GM19240 (cell line): ENCODE results near the gene LHX6.
A peak's percentile ranks its signal among the peaks of the same experiment; 100 is the strongest.

Experiments
- DNase-seq: peaks from one replicate; pipeline ENCODE4 v3.0.0; 2011; ENCODE audit warnings: low spot score; ENCODE audit not compliant: insufficient read length

The LHX6 gene

GRCh38 chr9:122192261-122192875 is 36.4 kb downstream of the LHX6 start:
- no peak for DNase-seq

- DNase-seq: no peak
Measured at GRCh38 chr9:122191584-122191983, 37.2 kb downstream of the LHX6 start.

- no peak for DNase-seq
Measured at GRCh38 chr9:122190597-122191381, 38.0 kb downstream of the LHX6 start.

DNA sequence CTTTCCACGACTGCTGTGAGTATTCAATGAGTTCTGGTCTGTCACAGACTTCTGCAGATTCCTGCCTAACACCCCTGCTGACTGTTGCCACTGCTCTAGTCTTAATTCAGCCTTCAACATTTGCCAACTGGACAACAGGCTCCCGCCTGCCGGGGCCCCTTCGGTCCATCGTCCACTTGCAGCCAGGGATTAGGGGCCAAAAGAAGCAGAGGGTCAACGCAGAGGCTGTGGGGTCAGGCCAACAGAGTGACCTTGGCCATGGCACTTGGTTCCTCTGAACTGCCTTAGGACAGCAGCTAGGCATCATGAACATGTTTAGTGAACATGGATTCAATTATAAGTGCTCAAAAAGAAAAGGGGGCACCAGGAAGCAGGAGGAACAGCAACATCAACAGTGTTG is 40.4 kb downstream of the LHX6 start:
- no peak for DNase-seq

DNA sequence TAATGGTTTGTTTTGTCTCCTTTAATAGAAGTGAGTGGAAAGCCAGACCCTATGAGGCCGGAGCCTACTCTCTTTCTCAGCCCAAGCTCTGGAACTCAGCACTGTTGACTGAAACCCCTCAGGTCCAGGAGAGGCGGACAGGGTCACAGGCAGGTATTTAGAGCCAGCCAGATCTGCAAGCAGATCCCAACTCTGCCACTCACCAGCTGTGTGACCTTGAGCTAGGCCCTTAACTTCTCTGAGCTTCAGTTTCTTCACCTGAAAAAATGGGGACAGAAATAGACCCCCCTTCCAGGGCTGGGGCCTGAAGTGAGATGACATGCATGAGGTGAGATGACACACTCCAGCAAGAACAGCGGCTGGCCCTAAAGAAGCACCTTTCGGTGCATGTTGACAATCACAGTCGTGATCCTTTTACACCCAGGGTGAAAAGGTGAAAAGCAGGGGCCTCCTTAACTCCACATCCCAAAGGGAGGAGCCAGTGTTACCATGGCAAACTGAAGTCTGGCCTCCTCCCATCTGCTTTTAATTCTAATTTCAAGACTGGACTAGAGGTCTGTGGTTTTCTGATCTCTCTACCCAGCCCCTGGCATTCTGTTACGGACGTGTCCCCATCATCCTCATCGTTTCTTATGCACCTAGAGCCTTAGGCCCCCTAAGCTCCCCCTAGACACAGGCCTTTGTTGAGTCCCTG is 41.8 kb downstream of the LHX6 start:
- no peak for DNase-seq

DNA sequence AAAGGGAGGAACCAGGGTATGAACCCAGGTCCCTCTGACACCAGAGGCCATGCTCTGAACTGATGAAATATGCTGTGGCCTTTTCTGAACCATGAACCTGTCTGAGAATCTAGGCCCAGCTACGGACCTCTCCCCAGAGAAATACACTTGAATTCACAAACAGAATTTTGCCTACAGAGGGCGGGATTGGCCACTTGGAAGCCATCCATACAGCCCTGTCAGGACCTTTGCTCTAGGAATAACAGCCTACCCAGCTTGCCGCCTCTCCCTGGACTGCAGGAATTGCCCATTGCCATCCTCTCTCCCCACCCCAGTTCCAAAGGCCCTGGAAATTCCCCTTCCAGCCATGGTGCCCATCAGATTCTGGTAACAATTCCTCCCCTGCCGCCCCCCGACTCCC is 42.5 kb downstream of the LHX6 start:
- DNase-seq: no peak

DNA sequence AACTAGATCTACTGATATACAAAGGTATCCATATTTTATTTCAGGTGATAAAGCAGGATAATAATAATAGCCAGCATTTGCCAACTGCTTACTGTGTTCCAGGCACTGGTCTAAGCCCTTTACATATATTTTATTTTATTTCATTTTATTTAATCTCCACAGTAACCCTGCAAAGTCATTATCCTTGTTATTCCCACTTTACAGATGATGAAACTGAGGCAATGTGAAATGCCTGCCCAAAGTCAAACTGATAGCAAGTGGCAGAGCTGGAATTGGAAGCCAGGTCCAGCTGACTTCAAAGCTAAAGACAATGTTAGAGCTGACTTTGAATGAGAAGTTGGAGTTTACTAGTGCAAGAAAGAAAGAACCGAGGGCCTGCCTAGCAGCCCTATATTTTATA is 44.2 kb downstream of the LHX6 start:
- no peak for DNase-seq

- DNase-seq: no peak
Measured at GRCh38 chr9:122183501-122183900, 45.3 kb downstream of the LHX6 start.

DNA sequence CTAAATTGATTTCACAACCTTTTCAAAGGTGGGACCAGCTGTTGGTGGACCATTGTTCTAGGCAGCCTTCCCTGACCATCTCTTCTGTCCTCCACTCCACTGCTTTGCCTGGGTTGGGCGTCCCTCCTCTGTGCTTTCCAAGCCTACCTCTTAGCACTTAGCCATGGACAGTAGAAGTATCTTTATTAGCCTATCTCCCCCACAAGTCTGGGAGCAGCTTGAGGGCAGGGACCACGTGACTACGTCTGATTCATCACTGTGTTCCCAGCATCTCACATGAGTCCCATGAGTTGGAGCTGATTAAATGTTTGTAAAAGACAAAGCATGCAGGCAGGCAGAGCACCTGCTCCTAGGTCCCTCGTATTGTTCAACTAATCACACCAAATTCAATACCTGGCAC is 48.1 kb downstream of the LHX6 start:
- DNase-seq: no peak

DNA sequence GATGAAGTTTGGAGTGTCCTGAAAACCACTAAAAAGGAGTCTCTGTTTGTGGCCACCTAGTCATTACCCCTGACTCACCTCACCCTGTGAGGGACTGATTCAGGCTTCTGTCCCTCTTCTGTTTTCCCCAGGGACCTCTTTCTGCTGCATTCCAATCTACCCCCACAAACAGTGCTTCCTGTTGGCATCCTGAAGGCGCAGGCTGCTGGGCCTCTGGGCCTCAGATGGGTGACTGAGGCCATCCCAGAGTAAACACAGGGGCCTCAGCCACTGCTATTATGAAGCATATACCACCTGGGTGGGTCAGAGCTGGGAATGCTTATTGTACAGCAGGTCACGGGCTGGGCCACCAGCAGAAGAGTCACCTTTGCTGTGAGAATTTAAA is 49.1 kb downstream of the LHX6 start:
- no peak for DNase-seq

DNA sequence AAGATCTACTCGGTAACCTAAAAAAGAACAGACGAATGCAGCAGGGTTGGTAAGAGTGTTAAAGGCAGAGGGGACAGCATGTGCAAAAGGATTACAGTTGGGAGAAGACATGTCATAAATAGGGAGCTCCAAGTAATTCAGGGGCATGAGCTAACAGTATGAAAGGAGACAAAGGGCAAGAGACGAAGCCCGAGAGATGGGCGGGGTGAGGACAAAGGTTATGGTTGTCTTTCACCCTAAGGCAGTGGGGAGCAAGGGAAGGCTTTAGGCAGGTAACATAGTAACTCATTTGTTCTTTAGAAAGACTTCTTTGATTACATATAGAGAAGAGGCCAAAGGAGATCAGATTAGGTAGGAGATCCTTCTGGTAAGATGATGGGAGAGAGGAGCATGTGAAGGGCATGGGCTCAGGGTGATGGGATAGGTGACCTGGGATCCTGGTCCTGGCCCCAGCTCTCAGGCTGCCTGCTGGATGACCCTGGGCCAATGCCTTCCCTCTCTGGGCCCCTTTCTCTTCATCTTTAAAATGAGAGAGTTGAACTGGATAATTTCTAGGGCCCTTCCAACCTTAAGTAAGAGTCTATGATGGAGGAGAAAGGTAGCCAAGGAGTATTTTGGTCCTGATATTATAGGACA is 49.6 kb downstream of the LHX6 start:
- DNase-seq: no peak

GRCh38 chr9:122176916-122177315 is 51.8 kb downstream of the LHX6 start:
- DNase-seq: no peak

GRCh38 chr9:122173670-122174069 is 55.1 kb downstream of the LHX6 start:
- DNase-seq: no peak

GRCh38 chr9:122172131-122172530 is 56.6 kb downstream of the LHX6 start:
- no peak for DNase-seq

GRCh38 chr9:122168356-122168755 is 60.4 kb downstream of the LHX6 start:
- no peak for DNase-seq

DNA sequence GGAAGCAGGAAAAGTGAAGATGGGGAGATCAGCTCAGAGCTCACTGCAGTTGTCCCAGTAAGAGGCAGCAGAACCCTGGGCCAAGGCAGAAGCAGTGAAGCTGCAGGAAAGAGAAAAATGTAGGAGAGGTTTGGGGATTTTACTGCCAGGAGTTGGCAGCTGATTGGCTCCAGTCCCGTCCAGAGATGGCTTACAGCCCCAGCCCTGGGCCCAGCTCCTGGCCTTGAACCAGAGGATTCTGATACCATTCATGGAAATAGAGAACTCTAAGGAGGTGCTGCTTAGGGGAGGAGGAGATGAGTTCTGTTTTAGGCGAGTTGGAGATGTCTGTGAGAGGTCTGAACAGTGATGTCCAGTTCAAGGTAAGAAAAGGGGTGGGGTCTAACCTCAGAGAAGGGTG is 64.5 kb downstream of the LHX6 start:
- no peak for DNase-seq

DNA sequence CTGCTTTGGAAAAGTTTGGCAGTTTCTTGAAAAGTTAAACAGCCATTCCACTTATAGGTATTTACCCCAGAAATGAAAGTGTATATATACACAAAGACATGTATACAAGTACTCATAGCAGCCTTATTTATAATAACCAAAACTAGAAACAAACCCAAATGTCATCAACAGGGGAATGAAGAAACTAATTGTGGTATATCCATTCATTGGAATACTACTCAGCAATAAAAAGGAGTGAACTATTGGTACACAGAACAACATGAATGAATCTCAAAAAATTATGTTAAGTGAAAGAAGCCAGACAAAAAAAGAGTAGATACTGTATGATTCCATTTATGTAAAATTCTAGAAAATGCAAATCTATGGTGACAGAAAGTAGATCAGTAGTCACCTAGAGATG is 66.3 kb downstream of the LHX6 start:
- no peak for DNase-seq

DNA sequence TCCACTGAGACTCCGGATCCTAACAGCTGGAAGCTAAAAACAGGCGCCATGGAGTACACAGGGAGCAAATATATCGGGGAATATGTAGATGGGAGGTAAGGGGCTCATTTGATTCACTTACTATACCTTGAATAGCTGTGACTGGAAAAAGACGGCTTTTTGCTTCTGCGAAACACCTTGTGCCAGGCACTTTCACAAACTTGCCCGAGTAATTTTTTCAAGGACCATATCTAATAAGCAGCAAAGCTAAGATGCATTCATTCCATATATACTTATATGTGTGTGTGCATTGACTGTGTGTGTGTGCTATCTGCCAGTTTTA is 68.9 kb downstream of the LHX6 start:
- no peak for DNase-seq

GRCh38 chr9:122159026-122159924 is 69.5 kb downstream of the LHX6 start, which contains the start of the genes MORN5 and NDUFA8:
TSS of gene MORN5 (plus strand) at chr9:122159908. CDS start at chr9:122159973, 65 bp downstream.
TSS of gene NDUFA8 (minus strand) at chr9:122159779. CDS start at chr9:122159677, 102 bp downstream.
- peak; percentile 99 for DNase-seq

- no peak for DNase-seq
Measured at GRCh38 chr9:122158202-122158601, 70.6 kb downstream of the LHX6 start.

DNA sequence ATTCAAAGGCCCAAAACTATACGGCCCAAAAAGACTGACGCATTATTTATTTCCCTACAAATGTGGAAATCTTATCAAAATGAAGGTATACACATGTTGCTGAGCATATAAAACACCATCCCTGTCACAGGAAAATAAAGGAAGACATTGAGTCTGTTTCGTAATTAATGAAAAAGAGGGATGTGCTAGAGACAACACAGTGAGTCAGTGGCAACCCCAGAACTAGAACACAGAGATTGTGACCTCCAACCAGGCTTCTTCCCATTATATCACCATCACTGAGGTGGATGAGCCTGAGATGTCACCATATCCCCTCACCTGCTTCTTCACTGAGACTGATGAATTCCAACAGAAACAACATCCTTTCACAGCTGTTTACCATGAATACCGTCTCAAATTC is 73.0 kb downstream of the LHX6 start:
- DNase-seq: no peak
